ENCODE measurements around the gene RXRA.

The RXRA gene

GRCh38 chr9:134404376-134405358 lies 78.4 kb downstream of the RXRA start:
- Histone ChIP-seq H3K27me3 (ENCODE audit: insufficient read depth, poor library complexity, severe bottlenecking) (no peaks in the 10 kb centered on the region), H3K4me3 (replicated peaks; ENCODE audit: insufficient read depth, low read length) (no peak overlapping the region), H3K27ac (replicated peaks) (peak overlapping the region; percentile 89)
- DNase-seq (ENCODE audit: low read depth in 1 of 2, low spot score in 1 of 2), result no peak
- no peak for TF ChIP-seq GABPA (IDR thresholded peaks at IDR 0.05; ENCODE audit: low read depth)
- no peak for TF ChIP-seq REST (IDR thresholded peaks at IDR 0.05; ENCODE audit: insufficient replicate concordance, low read depth)
- 0 out of 2 replicates have a peak, but pooled peaks have one; percentile 11 for TF ChIP-seq SPI1 (IDR thresholded peaks at IDR 0.05; ENCODE audit: borderline replicate concordance, low read depth)

- TF ChIP-seq CTCF (IDR thresholded peaks at IDR 0.05; ENCODE audit: insufficient read depth, low read length) (no peak), SPI1 (IDR thresholded peaks at IDR 0.05; ENCODE audit: borderline replicate concordance, low read depth) (peak; percentile 99), POLR2AphosphoS5 (IDR thresholded peaks at IDR 0.05; ENCODE audit: low read depth) (peak; percentile 29; the same call in 1 of the 2 replicates)
Observed at GRCh38 chr9:134405527-134405926, 79.3 kb downstream of the RXRA start.

DNA sequence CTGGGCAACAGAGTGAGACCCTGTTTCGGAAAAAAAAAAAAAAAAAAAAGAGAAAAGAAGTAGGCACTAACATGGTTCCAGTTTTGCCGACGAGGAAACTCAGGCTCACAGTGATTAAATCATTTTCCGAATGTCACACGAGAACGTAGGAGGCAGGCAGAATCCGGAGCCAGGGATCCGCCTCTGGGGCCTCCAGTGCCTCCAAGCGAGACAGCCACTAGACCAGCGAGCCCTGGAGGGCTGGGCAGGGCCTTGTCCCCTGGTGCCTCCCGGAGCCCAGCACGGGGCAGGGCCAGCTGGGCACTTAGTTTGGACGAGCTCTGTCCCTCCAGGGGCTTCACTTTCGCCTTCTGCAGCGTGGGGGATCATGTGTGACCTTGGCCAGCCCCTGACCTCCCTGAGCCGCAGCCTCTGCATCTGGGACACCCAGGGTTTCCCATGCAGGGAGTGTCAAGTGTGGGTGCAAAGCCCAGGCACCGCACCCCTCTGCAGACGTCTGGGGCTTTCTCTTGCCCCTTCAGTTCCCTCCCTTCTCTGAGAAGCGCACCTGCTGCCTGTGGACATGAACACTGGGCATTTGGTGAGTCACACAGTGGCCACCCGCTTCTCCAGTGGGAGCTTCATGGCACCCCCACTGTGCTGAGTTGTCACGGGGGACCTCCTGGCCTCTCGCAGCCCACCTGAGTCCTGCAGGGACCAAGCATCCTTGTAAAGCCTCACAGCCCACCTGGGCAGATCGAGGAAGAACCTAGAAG lies 80.3 kb downstream of the RXRA start:
- no peak for DNase-seq (ENCODE audit: low read depth in 1 of 2, low spot score in 1 of 2)
- Histone ChIP-seq H3K4me3 (replicated peaks; ENCODE audit: insufficient read depth, low read length) (no peak overlapping the region), H3K27me3 (ENCODE audit: insufficient read depth, poor library complexity, severe bottlenecking) (no peaks in the 10 kb centered on the region), H3K27ac (replicated peaks) (peak overlapping the region; percentile 89)
- TF ChIP-seq POLR2AphosphoS5 (IDR thresholded peaks at IDR 0.05; ENCODE audit: low read depth) (no peak), CTCF (IDR thresholded peaks at IDR 0.05; ENCODE audit: insufficient read depth, low read length) (no peak), GABPA (IDR thresholded peaks at IDR 0.05; ENCODE audit: low read depth) (no peak), REST (IDR thresholded peaks at IDR 0.05; ENCODE audit: insufficient replicate concordance, low read depth) (no peak), SPI1 (IDR thresholded peaks at IDR 0.05; ENCODE audit: borderline replicate concordance, low read depth) (no peak)

More at GRCh38 chr9:134405527-134405926, 79.3 kb downstream of the RXRA start:
- Histone ChIP-seq H3K4me3 (replicated peaks; ENCODE audit: insufficient read depth, low read length) (no peak overlapping the region), H3K27me3 (ENCODE audit: insufficient read depth, poor library complexity, severe bottlenecking) (no peaks in the 10 kb centered on the region), H3K27ac (replicated peaks) (peak overlapping the region; percentile 89)
- DNase-seq (ENCODE audit: low read depth in 1 of 2, low spot score in 1 of 2), result peak; percentile 74 to 90
